ENCODE results near the gene LAPTM5. TPM values are rescaled to one million over a fixed set of nuclear protein-coding genes. Genes with fewer than 3 reads are reported as not detected.

The LAPTM5 gene
- total RNA-seq, 1 donor from 2014 or later: 0.77 TPM

GRCh38 chr1:30762930-30763650 is 5.5 kb upstream of the LAPTM5 start:
- peaks cover 2% of the 10 kb centered on the region for H3K36me3 Mint-ChIP-seq (ENCODE audit: low read depth, unreplicated experiment)
- no peak overlapping the region for H3K27ac Mint-ChIP-seq (ENCODE audit: unreplicated experiment)
- Histone ChIP-seq H4K20me1 (ENCODE audit: insufficient read depth, low read length) (no peaks in the 10 kb centered on the region), H3K9me3 (ENCODE audit: insufficient read depth, low read depth, low read length) (no peaks in the 10 kb centered on the region), H2AFZ (ENCODE audit: low read depth, low read length) (no peak overlapping the region), H3K36me3 (ENCODE audit: insufficient read depth, low read length) (no peaks in the 10 kb centered on the region), H3K27ac (ENCODE audit: low read depth, low read length) (no peak overlapping the region), H3K4me2 (ENCODE audit: low read length) (no peak overlapping the region), H3K4me1 (ENCODE audit: insufficient read depth, low read length) (peaks cover 7% of the 10 kb centered on the region), H3K79me2 (ENCODE audit: insufficient read depth, low read length) (no peaks in the 10 kb centered on the region), H3K27me3 (ENCODE audit: insufficient read depth, low read length) (no peaks in the 10 kb centered on the region), H3K4me3 (ENCODE audit: insufficient read depth, low read depth, low read length) (no peak overlapping the region), H3K9ac (ENCODE audit: low read length) (no peak overlapping the region)
- TF ChIP-seq CTCF (IDR thresholded peaks at IDR 0.05; ENCODE audit: insufficient read depth, low read depth, low read length) (no peak), EZH2 (IDR thresholded peaks at IDR 0.05; ENCODE audit: insufficient read depth, low read length) (no peak)
- DNase-seq (ENCODE audit: low read depth) (no peak), FAIRE-seq (no peak)
- peaks cover 26% of the 10 kb centered on the region for H3K4me1 Mint-ChIP-seq (ENCODE audit: low read depth, unreplicated experiment)
- H3K27me3 Mint-ChIP-seq (ENCODE audit: low read depth, unreplicated experiment): peaks cover 7% of the 10 kb centered on the region
- H3K4me3 Mint-ChIP-seq (ENCODE audit: unreplicated experiment): no peak overlapping the region
- H3K9me3 Mint-ChIP-seq (ENCODE audit: unreplicated experiment): peaks cover 3% of the 10 kb centered on the region

- peaks cover 2% of the 10 kb centered on the region for H3K36me3 Mint-ChIP-seq (ENCODE audit: low read depth, unreplicated experiment)
- no peak overlapping the region for H3K9ac ChIP-seq (ENCODE audit: low read length)
- no peak for FAIRE-seq
These were observed 4.8 kb upstream of the LAPTM5 start for GRCh38 chr1:30762152-30762929.

More at GRCh38 chr1:30762152-30762929, 4.8 kb upstream of the LAPTM5 start:
- no peaks in the 10 kb centered on the region for H4K20me1 ChIP-seq (ENCODE audit: insufficient read depth, low read length)
- H3K9me3 ChIP-seq (ENCODE audit: insufficient read depth, low read depth, low read length): no peaks in the 10 kb centered on the region
- peaks cover 7% of the 10 kb centered on the region for H3K27me3 Mint-ChIP-seq (ENCODE audit: low read depth, unreplicated experiment)
- peak overlapping the region; percentile 62 for H3K4me3 Mint-ChIP-seq (ENCODE audit: unreplicated experiment)
- DNase-seq (ENCODE audit: low read depth): no peak
- H3K36me3 ChIP-seq (ENCODE audit: insufficient read depth, low read length): no peaks in the 10 kb centered on the region
- H3K27me3 ChIP-seq (ENCODE audit: insufficient read depth, low read length): no peaks in the 10 kb centered on the region
- no peak overlapping the region for H3K4me2 ChIP-seq (ENCODE audit: low read length)
- H2AFZ ChIP-seq (ENCODE audit: low read depth, low read length): no peak overlapping the region
- no peak for TF ChIP-seq EZH2 (IDR thresholded peaks at IDR 0.05; ENCODE audit: insufficient read depth, low read length)
- TF ChIP-seq CTCF (IDR thresholded peaks at IDR 0.05; ENCODE audit: insufficient read depth, low read depth, low read length): no peak
- H3K27ac Mint-ChIP-seq (ENCODE audit: unreplicated experiment): no peak overlapping the region
- H3K4me1 ChIP-seq (ENCODE audit: insufficient read depth, low read length): peaks cover 9% of the 10 kb centered on the region
- no peak overlapping the region for H3K27ac ChIP-seq (ENCODE audit: low read depth, low read length)
- H3K4me3 ChIP-seq (ENCODE audit: insufficient read depth, low read depth, low read length): no peak overlapping the region
- H3K9me3 Mint-ChIP-seq (ENCODE audit: unreplicated experiment): peaks cover 3% of the 10 kb centered on the region
- H3K4me1 Mint-ChIP-seq (ENCODE audit: low read depth, unreplicated experiment): peaks cover 26% of the 10 kb centered on the region
- H3K79me2 ChIP-seq (ENCODE audit: insufficient read depth, low read length): no peaks in the 10 kb centered on the region
